ENCODE data around the gene IRF2.
A peak's percentile ranks its signal among the peaks of the same experiment; 100 is the strongest.
"Not testable (repeated sequence)": the region's sequence is repeated elsewhere in the genome, so short reads cannot be mapped to it uniquely, and the experiment has no call there.

Gene IRF2

DNA sequence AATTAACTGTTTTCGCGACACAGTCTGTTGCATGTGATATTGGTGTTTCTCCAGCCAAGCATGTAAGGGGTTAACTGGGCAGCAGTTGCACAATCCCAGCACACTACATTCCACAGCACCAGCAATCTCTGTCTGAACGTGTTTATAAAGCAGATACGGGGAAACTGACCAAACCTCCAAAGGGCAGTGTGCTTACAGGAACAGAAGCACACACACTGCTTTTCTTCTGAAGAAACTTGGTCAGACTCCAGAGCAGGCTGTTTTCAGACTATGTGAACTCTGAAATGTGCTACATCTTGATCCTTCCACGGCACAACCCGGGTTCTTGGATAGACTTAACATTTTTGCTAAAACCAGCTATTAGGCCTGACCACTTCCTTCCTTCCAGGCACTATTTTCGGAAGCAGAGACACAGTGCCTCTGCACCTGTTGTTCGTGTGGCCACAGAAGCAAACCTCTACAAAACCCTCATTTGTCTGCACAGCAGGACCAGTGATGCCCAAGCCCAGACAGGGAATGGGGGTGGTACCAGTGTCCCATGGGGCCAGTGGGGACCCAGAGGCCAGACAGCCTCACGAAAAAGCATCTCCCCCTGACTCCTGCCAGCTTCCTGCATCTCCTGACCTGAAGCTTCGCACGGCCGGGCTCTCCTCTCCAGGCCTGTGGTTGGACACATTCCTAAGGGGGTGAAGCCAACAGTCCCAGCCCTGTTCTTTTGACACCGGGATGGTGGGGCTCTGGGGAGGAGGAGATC, 90.1 kb downstream of the IRF2 start:
- Histone ChIP-seq H3K27ac (peak overlapping the region; percentile 31 to 88), H3K4me3 (peak overlapping the region; percentile 62)
- DNase-seq (ENCODE audit: low spot score) = no peak
- TF ChIP-seq, protein P1, sequence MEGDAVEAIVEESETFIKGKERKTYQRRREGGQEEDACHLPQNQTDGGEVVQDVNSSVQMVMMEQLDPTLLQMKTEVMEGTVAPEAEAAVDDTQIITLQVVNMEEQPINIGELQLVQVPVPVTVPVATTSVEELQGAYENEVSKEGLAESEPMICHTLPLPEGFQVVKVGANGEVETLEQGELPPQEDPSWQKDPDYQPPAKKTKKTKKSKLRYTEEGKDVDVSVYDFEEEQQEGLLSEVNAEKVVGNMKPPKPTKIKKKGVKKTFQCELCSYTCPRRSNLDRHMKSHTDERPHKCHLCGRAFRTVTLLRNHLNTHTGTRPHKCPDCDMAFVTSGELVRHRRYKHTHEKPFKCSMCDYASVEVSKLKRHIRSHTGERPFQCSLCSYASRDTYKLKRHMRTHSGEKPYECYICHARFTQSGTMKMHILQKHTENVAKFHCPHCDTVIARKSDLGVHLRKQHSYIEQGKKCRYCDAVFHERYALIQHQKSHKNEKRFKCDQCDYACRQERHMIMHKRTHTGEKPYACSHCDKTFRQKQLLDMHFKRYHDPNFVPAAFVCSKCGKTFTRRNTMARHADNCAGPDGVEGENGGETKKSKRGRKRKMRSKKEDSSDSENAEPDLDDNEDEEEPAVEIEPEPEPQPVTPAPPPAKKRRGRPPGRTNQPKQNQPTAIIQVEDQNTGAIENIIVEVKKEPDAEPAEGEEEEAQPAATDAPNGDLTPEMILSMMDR (IDR thresholded peaks at IDR 0.05) = no peak

DNA sequence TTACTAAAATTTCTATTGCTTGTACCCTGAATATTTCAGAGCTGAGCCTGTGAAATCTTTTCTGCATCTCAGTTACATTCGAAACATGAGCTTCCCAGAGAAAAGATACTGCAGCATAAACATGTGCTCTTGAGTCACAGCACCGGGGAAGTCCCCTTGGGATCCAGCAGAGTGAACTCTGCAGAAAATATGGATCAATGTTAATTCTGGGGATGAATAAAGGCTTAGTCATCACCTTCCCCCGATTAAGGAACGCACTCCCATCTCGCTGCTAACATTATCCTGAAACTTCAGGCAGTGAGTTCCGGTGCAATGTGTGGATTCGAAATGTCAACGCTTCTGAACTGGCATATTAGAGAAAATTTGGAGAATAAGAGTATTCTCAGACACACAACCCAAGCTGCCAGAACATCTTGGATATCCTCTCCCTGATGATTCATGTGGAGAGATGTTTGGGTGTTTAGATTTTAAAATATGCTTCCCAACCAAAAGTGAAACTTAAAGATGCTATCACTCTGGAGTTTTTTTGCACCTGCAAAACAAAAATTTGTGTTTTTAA, 90.8 kb downstream of the IRF2 start:
- TF ChIP-seq, protein P1 (IDR thresholded peaks at IDR 0.05) = no peak
- Histone ChIP-seq H3K27ac (peak overlapping the region; percentile 31 to 88), H3K4me3 (peak overlapping the region; percentile 62)
- no peak for DNase-seq (ENCODE audit: low spot score)

DNA sequence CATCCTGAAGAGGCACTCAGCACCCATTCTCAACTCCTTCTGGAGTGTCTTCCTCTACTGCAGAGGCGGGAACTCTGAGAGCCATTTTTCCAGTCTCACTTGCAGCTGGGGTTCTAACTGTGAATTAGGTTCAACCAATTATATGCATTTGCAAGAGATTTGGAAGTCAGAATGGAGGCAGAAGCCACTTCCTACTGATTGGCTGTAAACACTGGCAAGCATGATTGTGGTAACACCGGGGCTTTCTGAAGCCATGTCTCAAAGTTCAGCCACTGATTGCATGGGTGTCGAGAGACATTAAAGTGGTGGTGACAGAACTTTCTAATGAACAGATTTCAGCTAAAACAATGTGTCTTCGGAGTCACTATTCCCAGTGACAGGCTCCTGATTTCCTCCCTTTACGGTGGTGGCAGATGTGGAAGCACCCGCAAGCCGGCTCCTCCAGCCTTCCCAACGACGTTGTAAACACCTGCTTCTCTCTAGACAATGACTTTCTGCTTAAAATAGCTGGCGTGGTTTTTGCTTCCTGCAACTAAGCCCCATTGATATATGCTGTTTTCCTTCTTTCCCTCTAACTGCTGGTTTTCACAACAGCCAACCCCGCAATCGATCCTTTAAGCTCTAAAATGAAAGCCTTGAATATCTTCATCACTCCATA, 92.0 kb downstream of the IRF2 start:
- no peak for DNase-seq (ENCODE audit: low spot score)
- TF ChIP-seq, protein P1 (IDR thresholded peaks at IDR 0.05) = no peak

DNA sequence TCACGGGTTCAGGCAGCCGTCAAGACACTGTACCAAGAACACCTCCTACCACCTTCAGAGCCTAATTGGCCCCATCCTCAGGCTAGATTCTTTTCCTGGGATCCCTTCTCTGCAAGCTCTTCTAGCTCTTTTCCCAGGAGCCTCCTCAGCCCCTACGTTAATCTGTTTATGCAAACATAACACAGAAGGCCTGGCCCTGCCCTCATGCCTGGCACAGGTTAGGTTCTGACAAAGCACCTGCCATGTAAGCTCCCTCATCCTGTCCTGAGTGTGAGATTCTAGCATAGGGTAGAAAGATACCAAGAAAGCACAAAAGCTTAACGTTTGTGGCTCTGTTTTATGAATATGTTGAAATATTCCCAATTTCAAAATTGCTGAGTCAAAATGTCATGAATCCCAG, 93.6 kb downstream of the IRF2 start:
- no peak for DNase-seq (ENCODE audit: low spot score)
- no peak overlapping the region for H3K4me3 ChIP-seq
- TF ChIP-seq, protein P1 (IDR thresholded peaks at IDR 0.05) = no peak
- H3K27ac ChIP-seq = no peak overlapping the region

More for the DNA sequence above, 92.0 kb downstream of the IRF2 start:
- H3K27ac ChIP-seq = peak overlapping the region in 1 of 2 donors; percentile 11
- no peak overlapping the region for H3K4me3 ChIP-seq

DNA sequence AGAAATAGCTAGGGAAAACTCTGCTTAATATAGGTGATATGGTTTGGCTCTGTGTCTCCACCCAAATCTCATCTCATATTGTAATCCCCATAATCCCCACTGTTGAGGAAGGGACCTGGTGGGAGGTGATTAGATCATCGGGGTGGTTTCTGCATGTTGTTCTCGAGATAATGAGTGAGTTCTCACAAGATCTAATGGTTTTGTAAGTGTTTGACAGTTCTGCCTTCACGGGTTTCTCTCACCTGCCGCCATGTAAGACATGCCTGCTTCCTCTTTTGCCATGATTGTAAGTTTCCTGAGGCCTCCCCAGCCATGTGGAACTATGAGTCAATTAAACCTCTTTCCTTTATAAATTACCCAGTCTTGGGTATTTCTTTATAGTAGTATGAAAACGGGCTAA, 94.1 kb downstream of the IRF2 start:
- DNase-seq (ENCODE audit: low spot score); H3K4me3 ChIP-seq: not testable (repeated sequence)

DNA sequence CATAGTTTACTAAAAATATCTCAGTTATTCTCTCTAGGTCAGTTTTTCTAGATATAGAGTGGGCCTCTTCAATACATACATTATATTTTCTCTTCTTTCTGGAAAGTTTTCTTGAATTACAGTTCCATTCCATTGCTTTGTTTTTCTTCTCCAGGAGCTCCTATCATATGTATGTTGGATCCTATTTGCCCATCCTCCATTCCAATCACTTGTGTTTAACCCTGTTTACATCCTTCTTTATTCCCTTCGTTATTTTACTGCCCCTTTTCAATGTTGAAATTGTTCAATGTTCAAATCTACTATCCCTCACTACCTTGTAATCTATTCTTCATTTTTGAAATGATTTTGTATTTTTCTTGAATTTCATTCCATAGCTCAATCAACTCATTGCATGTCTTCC, 97.4 kb downstream of the IRF2 start:
- Histone ChIP-seq H3K27ac (no peak overlapping the region), H3K4me3 (no peak overlapping the region)
- TF ChIP-seq, protein P1 (IDR thresholded peaks at IDR 0.05) = no peak
- no peak for DNase-seq (ENCODE audit: low spot score)

More for the DNA sequence above, 94.1 kb downstream of the IRF2 start:
- H3K27ac ChIP-seq = not testable (repeated sequence)

DNA sequence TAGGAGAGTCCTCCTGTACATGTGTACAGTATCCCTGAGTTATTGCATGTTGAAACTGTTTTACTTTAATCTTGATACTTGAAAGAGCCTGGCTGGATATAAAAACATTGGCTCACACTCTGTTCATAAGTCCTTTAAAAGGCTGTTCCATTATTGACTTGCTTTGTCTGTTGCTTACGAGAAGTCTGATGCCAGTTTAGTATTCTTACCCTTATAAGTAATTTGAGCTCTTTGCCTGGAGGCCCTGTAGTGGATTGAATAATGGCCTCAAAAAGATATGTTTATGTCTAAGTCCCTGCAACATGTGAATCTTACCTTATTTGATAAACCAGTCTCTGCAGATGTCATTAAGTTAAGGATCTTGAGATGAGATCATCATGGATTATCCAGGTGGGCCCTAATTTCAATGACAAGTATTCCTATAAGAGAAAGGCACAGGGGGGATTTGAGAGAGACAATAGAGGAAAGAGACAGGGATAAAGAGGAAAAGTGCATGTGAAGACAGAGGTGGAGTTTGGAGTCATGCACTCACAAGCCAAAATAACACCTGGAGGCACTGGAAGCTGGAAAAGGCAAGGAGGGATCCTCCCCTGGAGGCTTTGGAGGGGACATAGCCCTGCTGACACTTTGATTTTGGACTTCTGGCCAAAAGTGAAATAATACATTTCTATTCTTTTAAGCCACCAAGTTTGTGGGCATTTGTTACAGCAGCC, 98.1 kb downstream of the IRF2 start:
- H3K27ac ChIP-seq = no peak overlapping the region
- TF ChIP-seq, protein P1 (IDR thresholded peaks at IDR 0.05) = no peak
- DNase-seq (ENCODE audit: low spot score) = no peak
- H3K4me3 ChIP-seq = no peak overlapping the region

DNA sequence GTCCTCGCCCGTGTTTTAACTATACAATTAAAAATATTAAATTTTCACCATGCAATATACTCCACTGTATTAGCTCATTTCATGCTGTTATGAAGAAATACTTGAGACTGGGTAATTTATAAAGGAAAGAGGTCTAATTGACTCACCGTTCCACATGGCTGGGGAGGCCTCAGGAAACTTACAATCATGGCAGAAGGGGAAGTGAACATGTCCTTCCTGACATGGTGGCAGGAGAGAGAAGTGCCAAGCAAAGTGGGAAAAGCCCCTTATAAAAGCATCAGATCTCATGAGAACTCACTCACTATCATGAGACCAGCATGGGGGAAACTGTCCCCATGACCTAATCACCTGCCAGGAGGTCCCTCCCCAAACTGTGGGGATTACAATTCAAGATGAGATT, 98.7 kb downstream of the IRF2 start:
- DNase-seq (ENCODE audit: low spot score); H3K27ac ChIP-seq; H3K4me3 ChIP-seq: not testable (repeated sequence)

Measured in coronary artery (tissue), 2 donors.